HG02970 (cell line): Measurements from ENCODE around the gene IQGAP2.
"Not testable (repeated sequence)": the region's sequence is repeated elsewhere in the genome, so short reads cannot be mapped to it uniquely, and the experiment has no call there.

Experiments
- ATAC-seq: cut with Tn5 transposase; IDR thresholded peaks from one replicate; pipeline ENCODE4 v1.9.1; 2021; ENCODE audit warnings: mild to moderate bottlenecking, moderate library complexity, moderate number of reproducible peaks; ENCODE audit not compliant: unreplicated experiment, low FRiP score

The IQGAP2 gene

GRCh38 chr5:76406673-76407072, 3.6 kb downstream of the IQGAP2 start:
- ATAC-seq, result no peak

- ATAC-seq, result no peak
These were observed 5.1 kb downstream of the IQGAP2 start for GRCh38 chr5:76408104-76408654.

- no peak for ATAC-seq
These were observed 9.4 kb downstream of the IQGAP2 start for GRCh38 chr5:76412511-76412910.

GRCh38 chr5:76413746-76414145, 10.7 kb downstream of the IQGAP2 start:
- no peak for ATAC-seq

GRCh38 chr5:76414788-76415187, 11.7 kb downstream of the IQGAP2 start:
- ATAC-seq, result no peak

- ATAC-seq, result no peak
These were observed 12.8 kb downstream of the IQGAP2 start for GRCh38 chr5:76415855-76416254.

- no peak for ATAC-seq
These were observed 16.7 kb downstream of the IQGAP2 start for GRCh38 chr5:76419597-76420298.

GRCh38 chr5:76422227-76422626, 19.1 kb downstream of the IQGAP2 start:
- ATAC-seq, result no peak

GRCh38 chr5:76422742-76423141, 19.7 kb downstream of the IQGAP2 start:
- no peak for ATAC-seq

- no peak for ATAC-seq
These were observed 22.1 kb downstream of the IQGAP2 start for GRCh38 chr5:76425146-76425545.

GRCh38 chr5:76425928-76426804, 23.1 kb downstream of the IQGAP2 start:
- ATAC-seq, result no peak

- ATAC-seq, result no peak
These were observed 24.4 kb downstream of the IQGAP2 start for GRCh38 chr5:76427206-76428140.

- not testable (repeated sequence) for ATAC-seq
These were observed 25.5 kb downstream of the IQGAP2 start for GRCh38 chr5:76428550-76428949.

GRCh38 chr5:76433261-76433660, 30.2 kb downstream of the IQGAP2 start:
- ATAC-seq, result no peak

- not testable (repeated sequence) for ATAC-seq
These were observed 34.4 kb downstream of the IQGAP2 start for GRCh38 chr5:76437507-76437906.

- no peak for ATAC-seq
These were observed 34.9 kb downstream of the IQGAP2 start for GRCh38 chr5:76438025-76438424.

- ATAC-seq, result no peak
These were observed 36.1 kb downstream of the IQGAP2 start for GRCh38 chr5:76439201-76439600.

- ATAC-seq, result no peak
These were observed 36.8 kb downstream of the IQGAP2 start for GRCh38 chr5:76439929-76440328.

GRCh38 chr5:76441101-76441500, 38.0 kb downstream of the IQGAP2 start:
- ATAC-seq, result no peak

GRCh38 chr5:76441890-76442673, 39.0 kb downstream of the IQGAP2 start:
- ATAC-seq, result no peak
